Middle frontal gyrus (tissue), 1 donor: ENCODE measurements around the gene UPF3B.
"Not testable (repeated sequence)": the region's sequence is repeated elsewhere in the genome, so short reads cannot be mapped to it uniquely, and the experiment has no call there.

Source experiments
- DNase-seq: peaks from one replicate; pipeline ENCODE4 v3.0.0-alpha.2; 2015; ENCODE audit warnings: low spot score; ENCODE audit errors: extremely low spot score

UPF3B gene

GRCh38 chrX:119824221-119824620 is 28.5 kb downstream of the UPF3B start:
- DNase-seq: not testable (repeated sequence)

DNA sequence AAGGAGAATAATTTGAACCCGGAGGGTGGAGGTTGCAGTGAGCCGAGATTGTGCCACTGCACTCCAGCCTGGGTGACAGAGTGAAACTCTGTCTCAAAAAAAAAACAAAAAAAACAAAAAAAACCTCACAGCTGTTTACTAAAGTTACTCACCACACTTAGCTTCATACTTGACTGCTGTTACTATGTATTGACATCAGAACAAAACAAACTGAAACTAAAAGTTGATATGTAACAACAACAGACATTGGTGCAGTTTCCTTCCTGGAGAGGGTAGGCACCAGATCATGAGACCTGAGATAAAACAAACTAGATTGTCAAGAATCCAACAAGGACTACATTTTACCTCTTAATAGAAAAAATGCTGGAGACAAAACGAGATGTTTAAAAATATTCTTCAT is 31.1 kb downstream of the UPF3B start:
- DNase-seq: not testable (repeated sequence)

DNA sequence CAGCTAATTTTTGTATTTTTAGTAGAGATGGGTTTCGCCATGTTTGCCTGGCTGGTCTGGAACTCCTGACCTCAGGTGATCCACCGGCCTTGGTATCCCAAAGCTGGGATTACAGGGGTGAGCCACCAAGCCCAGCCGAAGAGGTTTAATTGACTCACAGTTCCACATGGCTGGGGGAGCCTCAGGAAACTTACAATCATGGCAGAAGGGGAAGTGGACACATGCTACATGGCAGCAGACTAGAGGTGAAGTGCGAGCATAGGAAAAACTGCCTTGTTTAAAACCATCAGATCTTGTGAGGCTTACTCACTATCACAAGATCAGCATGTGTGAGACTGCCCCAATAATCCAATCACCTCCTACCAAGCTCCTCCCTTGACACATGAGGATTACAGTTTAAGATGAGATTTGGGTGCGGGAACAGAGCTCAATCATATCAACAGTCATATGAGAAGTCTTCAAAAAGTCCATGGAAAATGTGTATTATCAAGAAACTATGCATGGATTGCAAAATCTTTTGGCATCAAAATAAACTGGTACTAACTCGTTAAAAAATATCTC is 35.6 kb downstream of the UPF3B start:
- DNase-seq: no peak

GRCh38 chrX:119816300-119816699 is 36.5 kb downstream of the UPF3B start:
- DNase-seq: no peak

DNA sequence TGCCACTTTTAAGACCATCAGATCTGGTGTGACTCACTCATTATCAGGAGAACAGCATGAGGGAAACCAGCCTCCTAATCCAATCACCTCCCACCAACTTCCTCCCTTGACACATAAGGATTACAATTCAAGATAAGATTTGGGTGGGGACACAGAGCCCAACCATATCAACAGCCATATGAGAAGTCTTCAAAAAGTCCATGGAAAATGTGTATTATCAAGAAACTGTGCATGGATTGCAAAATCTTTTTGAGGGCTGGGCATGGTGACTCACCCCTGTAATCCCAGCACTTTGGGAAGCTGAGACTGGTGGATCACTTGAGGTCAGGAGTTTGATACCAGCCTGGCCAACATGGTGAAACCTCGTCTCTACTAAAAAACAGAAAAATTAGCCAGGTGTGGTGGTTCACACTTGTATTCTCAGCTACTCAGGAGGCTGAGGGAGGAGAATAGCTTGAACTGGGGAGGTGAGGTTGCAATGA is 43.5 kb downstream of the UPF3B start:
- DNase-seq: no peak

GRCh38 chrX:119808461-119808860 is 44.3 kb downstream of the UPF3B start:
- not testable (repeated sequence) for DNase-seq

DNA sequence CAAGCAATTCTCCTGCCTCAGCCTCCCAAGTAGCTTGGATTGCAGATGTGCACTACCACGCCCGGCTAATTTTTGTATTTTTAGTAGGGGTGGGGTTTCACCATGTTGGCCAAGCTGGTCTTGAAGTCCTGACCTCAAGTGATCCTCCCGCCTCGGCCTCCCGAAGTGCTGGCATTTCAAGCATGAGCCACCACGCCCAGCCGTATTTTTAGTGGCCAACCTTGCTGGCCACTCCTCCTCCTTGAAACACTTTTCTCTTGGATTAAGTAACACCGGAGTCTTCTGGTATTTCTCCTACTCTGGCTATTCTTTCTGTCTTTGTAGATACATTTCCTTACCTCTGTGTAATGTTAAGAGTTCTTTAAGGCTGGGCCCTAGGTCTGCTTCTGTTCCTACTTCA is 50.2 kb downstream of the UPF3B start:
- DNase-seq: no peak

DNA sequence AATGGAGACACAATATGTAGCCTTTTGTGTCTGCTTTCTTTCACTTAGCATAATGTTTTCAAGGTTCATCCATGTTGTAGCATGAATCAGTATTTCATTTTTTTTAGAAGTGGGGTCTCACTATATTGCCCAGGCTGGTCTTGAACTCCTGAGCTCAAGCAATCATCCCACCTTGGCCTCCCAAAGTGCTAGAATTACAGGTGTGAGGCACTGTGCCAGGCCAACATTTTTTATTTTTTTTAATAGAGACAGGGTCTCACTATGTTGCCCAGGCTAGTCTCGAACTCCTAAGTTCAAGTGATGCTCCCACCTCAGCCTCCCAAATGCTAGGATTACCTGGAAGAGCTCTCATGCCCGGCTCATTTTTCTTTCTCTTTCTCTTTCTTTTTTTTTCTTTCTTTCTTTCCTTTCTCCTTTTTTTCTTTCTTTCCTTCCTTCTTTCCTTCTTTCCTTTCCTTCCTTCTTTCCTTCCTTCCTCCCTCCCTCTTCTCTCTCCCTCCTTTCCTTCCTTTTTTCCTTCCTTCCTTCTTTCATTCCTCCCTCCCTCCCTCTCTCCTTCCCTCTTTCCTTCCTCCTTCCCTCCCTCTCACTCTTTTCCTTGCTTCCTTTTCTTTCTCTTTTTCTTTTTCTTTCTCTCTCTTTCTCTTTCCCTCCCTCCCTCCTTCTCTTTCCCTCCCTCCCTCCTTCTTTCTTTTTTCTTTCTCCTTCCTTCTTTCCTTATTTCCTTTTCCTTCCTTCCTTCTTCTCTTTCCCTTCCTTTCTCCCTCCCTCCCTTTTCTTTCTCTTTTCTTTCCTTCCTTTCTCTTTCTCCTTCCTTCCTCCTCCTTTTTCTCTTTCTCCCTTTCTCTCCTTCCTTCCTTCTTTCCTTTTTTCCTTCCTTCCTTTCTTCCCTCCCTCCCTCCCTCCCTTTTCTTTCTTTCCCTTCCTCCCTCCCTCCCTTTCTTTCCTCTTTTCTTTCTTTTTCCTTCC is 51.2 kb downstream of the UPF3B start:
- DNase-seq: no peak

GRCh38 chrX:119791437-119792231 is 61.1 kb downstream of the UPF3B start, which contains the start of gene RPL39:
Gene RPL39, minus strand, starts transcription at chrX:119791630. Its CDS starts 54 bp downstream, at chrX:119791576.
- DNase-seq: peak; percentile 75

DNA sequence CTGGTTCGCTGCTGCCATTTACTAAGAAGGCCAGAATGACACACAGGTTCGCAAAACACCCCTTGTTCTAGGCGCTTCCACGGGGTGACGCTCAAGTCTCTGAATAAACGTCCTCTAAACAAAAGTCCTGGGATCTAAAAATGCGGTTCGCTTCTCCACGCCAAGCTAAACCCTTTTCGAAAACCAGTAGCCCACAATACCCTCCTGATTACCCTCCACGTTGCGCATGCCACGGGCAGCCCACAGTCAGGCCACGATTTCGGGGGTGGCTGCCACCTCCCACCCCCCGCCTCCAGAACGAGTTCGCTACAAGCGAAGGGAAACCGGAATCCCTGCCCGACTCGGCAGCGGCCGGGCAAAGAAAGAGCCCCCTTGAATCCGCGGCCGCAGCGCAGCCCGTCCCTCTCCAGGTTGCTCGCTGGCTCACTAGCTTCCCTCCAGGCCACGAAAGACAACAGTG is 61.8 kb downstream of the UPF3B start:
- DNase-seq: no peak

GRCh38 chrX:119784747-119785446 is 67.9 kb downstream of the UPF3B start:
- DNase-seq: no peak
